Colonic mucosa (tissue), 4 donors: ENCODE data around the gene CHAD. TPM values are rescaled to one million over a fixed set of nuclear protein-coding genes. Genes with fewer than 3 reads are reported as not detected.
A peak's percentile ranks its signal among the peaks of the same experiment; 100 is the strongest.

ENCODE experiments used
- DNase-seq: peaks from one replicate; pipeline ENCODE4 v3.0.0-alpha.2; 2020
- H3K27ac ChIP-seq: fragments of 200-600 bp; one replicate; pipeline ENCODE4 v1.8.0; 2021
- H3K27me3 ChIP-seq: fragments of 200-600 bp; one replicate; pipeline ENCODE4 v1.8.0; 2021
- H3K36me3 ChIP-seq: fragments of 200-600 bp; one replicate; pipeline ENCODE4 v1.8.0; 2021
- H3K4me1 ChIP-seq: fragments of 200-600 bp; one replicate; pipeline ENCODE4 v1.8.0; 2021; ENCODE audit warnings: mild to moderate bottlenecking
- H3K4me3 ChIP-seq: fragments of 200-600 bp; one replicate; pipeline ENCODE4 v1.8.0; 2021
- H3K9ac ChIP-seq, 2 donors: one replicate each; pipeline ENCODE4 v1.7.0; 2013; ENCODE audit warnings: control low read depth in 2 of 2, low read depth in 2 of 2, low read length in 2 of 2
- H3K9me3 ChIP-seq: fragments of 200-600 bp; one replicate; pipeline ENCODE4 v1.8.0; 2021
- intact Hi-C: fragments of 100-400 bp; cut with DNase I; formaldehyde crosslinking; loops from one replicate; pipeline ENCODE4 v1.14.1; 2022
- total RNA-seq, 2 donors: library from RNA; stranded (reverse); fragmentation: NEBNext Ultra II Directional in 1 of 2; extraction: Animal tissue kit (Norgen Biotek cat#: 25700) in 1 of 2; gene quantifications; one replicate each; pipeline ENCODE4 v1.2.1, GENCODE V29; 2021
- TF ChIP-seq, protein P1 (sequence below): fragments of 200-600 bp; IDR thresholded peaks from one replicate; pipeline ENCODE4 v1.8.0; 2022; ENCODE audit warnings: antibody characterized with exemption, mild to moderate bottlenecking
- donor health status: healthy.
- donor health status: DM: no; HTN: no; CAD: no.
- donor health status: DM: no; HTN: no; CAD: no.

Gene CHAD
- total RNA-seq, 2 donors from 2014 or later: 1.8 to 3.6 TPM

DNA sequence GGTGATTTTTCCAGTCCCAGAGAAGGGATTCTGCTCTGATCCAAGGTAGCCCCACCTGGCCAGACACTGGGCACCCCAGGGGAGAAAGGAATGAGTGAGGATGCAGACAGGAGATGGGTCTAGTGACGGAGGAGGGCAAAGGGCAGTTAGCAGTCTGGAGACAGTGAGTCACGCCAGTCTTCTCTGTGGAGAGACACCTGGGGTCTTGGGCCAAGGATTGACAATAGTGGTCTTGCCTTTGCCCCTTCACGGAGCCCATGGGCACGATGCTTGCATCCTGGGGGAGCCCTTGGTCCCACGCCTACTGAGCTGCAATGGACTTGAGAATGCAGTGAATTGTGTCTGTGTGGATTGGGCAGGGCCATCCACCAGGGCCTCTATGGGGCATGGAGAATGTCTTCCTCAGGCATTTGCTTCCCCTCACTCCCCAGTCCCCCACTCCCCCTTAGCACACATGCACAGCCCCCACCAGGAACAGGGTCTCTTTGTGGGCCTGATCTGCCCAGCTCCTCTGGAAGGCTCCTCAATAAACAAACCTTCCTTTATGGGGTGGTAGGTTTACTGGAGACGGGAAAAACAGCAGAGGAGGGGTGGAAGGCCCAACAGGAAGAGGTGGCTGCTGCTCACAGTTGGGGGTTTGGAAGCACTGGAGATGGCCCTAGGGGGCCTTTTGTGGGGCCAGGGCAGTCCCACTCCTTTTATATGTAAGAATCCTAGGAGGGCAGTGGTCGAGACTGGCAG lies 1.4 kb downstream of the CHAD start:
- intact Hi-C loops: no loop called here
- DNase-seq: no peak
- Histone ChIP-seq H3K4me1 (peaks cover 25% of the 10 kb centered on the region), H3K9ac (peak overlapping the region in 1 of 2 donors; percentile 59), H3K36me3 (no peaks in the 10 kb centered on the region), H3K27ac (peak overlapping the region; percentile 79), H3K9me3 (no peaks in the 10 kb centered on the region), H3K4me3 (no peak overlapping the region), H3K27me3 (peaks cover 11% of the 10 kb centered on the region)
- TF ChIP-seq, protein P1, sequence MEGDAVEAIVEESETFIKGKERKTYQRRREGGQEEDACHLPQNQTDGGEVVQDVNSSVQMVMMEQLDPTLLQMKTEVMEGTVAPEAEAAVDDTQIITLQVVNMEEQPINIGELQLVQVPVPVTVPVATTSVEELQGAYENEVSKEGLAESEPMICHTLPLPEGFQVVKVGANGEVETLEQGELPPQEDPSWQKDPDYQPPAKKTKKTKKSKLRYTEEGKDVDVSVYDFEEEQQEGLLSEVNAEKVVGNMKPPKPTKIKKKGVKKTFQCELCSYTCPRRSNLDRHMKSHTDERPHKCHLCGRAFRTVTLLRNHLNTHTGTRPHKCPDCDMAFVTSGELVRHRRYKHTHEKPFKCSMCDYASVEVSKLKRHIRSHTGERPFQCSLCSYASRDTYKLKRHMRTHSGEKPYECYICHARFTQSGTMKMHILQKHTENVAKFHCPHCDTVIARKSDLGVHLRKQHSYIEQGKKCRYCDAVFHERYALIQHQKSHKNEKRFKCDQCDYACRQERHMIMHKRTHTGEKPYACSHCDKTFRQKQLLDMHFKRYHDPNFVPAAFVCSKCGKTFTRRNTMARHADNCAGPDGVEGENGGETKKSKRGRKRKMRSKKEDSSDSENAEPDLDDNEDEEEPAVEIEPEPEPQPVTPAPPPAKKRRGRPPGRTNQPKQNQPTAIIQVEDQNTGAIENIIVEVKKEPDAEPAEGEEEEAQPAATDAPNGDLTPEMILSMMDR: no peak

DNA sequence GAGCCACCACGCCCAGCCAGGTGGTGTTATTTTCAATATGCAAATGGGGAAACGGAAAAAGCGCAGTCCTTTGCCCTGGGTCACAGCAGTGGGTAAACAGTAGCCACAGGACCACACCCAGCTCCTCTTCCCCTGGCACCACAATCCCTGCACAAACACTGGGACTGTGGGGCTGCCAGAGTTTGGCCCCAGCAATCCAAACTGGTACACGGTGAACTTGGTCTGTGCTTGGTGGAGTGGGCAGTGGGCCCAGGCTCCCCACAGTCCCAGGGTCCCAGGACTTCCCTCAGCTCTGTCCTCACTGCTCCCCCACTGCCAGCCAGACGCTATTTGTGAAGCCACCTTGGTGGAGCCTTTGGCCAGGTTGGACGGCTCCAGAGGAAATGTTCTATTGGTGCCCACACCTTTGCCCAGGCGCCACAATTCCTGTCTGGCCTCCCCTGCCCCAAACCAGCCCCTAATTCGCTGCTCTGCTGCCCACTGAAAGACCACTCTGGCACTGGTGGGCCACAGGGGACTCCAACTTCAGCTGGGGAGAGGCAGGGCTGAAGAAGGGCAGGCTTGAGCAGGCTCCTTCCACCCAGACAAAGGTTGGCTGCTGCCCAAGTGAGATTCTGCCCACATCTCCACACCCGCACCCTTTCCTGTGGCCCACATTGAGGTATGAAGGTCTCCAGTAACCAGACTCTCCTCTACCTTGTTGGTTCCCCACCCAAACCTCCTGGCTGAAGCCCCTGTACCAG lies 2.1 kb downstream of the CHAD start:
- peak; percentile 88 for DNase-seq
- Histone ChIP-seq H3K9ac (peak overlapping the region; percentile 53 to 59), H3K4me1 (peaks cover 25% of the 10 kb centered on the region), H3K27ac (peak overlapping the region; percentile 79), H3K36me3 (no peaks in the 10 kb centered on the region), H3K9me3 (no peaks in the 10 kb centered on the region), H3K27me3 (peaks cover 11% of the 10 kb centered on the region), H3K4me3 (no peak overlapping the region)
- TF ChIP-seq, protein P1: no peak
- intact Hi-C loops: no loop called here

DNA sequence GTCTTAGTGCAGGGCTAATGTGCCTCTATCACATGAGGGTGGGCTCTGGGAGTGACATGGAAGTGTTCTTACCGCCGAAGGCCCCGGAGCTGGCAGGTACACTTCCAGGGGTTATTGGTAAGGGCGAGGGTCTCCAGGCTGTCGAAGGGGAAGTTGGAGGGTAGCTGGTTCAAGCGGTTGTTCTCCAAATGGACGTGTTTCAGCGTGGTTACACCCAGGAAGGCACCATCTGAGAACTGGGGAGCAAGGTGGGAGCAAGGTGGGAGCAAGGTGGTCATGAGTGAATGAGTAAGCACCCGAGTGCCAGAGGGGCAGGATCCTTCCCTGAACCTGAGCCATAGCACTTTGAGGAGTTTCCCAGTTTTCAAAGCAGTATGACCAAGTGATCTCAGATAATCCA lies 3.0 kb downstream of the CHAD start:
- Histone ChIP-seq H3K4me3 (no peak overlapping the region), H3K27me3 (peaks cover 11% of the 10 kb centered on the region), H3K27ac (no peak overlapping the region), H3K4me1 (peaks cover 25% of the 10 kb centered on the region), H3K9ac (peak overlapping the region in 1 of 2 donors; percentile 23), H3K36me3 (no peaks in the 10 kb centered on the region), H3K9me3 (no peaks in the 10 kb centered on the region)
- TF ChIP-seq, protein P1: no peak
- no peak for DNase-seq
- intact Hi-C loops: no loop called here

DNA sequence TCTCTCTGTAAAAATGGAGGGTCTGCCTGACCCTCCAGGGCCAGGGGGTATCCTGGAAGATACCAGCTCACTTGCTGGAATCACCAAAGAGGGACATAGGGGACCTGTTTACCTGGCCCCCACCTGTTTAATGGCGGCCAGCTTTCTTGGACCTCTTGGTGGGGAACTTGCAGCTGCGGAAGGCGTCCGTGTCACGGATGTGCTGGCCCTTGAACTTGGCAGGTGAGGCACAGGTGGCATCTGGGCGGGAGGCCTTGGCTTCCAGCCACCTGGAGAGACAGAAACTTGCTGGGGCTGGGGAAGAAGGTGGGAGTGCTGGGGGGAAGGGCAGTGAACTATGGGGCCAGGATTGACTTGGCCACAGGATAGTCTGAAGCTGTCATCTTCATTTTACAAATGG lies 3.5 kb downstream of the CHAD start:
- TF ChIP-seq, protein P1: no peak
- H3K36me3 ChIP-seq: no peaks in the 10 kb centered on the region

DNA sequence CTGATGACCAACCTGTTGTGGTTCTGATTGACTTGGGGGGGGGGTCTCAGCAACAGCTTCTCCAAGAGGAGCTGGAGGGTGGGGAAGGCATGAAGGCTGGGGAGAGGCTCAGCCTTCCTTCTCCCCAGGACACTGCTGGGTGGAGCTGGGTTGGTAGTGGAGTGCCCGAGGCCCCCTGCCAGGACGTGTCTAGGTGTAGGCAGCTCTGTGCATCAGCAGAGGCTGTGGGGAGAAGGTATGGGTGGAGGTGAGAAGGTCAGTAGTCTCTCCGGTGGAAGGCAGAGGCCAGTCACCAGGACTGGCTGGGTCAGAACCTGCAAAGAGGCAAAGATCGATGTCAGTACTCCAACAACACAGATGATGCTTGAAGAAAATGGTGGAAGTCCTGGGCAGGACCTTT lies 3.9 kb downstream of the CHAD start:
- Histone ChIP-seq H3K9me3 (no peaks in the 10 kb centered on the region), H3K27me3 (peaks cover 11% of the 10 kb centered on the region), H3K36me3 (no peaks in the 10 kb centered on the region), H3K9ac (peak overlapping the region in 1 of 2 donors; percentile 23), H3K4me1 (peaks cover 25% of the 10 kb centered on the region), H3K27ac (no peak overlapping the region), H3K4me3 (no peak overlapping the region)
- intact Hi-C loops: no loop called here
- DNase-seq: no peak
- TF ChIP-seq, protein P1: no peak

More for the DNA sequence above, 3.5 kb downstream of the CHAD start:
- Histone ChIP-seq H3K9me3 (no peaks in the 10 kb centered on the region), H3K27me3 (peaks cover 11% of the 10 kb centered on the region), H3K27ac (no peak overlapping the region), H3K4me1 (peaks cover 25% of the 10 kb centered on the region), H3K4me3 (no peak overlapping the region), H3K9ac (peak overlapping the region in 1 of 2 donors; percentile 23)
- intact Hi-C loops: no loop called here
- DNase-seq: no peak
